ENCODE results near the gene CYREN. TPM values are rescaled to one million over a fixed set of nuclear protein-coding genes. Genes with fewer than 3 reads are reported as not detected.
A peak's percentile ranks its signal among the peaks of the same experiment; 100 is the strongest.

CYREN gene
- 33.3 TPM for total RNA-seq (ENCODE audit: unreplicated experiment)
- long read RNA-seq, transcript CYREN-202 (4 exons, 1,738 nt): major isoform, 6 of 17 reads
- long read RNA-seq, partial matches to known transcripts: 0 of 17 reads
- long read RNA-seq, other reads (novel, unspliced or antisense): 9 of 17 reads

DNA sequence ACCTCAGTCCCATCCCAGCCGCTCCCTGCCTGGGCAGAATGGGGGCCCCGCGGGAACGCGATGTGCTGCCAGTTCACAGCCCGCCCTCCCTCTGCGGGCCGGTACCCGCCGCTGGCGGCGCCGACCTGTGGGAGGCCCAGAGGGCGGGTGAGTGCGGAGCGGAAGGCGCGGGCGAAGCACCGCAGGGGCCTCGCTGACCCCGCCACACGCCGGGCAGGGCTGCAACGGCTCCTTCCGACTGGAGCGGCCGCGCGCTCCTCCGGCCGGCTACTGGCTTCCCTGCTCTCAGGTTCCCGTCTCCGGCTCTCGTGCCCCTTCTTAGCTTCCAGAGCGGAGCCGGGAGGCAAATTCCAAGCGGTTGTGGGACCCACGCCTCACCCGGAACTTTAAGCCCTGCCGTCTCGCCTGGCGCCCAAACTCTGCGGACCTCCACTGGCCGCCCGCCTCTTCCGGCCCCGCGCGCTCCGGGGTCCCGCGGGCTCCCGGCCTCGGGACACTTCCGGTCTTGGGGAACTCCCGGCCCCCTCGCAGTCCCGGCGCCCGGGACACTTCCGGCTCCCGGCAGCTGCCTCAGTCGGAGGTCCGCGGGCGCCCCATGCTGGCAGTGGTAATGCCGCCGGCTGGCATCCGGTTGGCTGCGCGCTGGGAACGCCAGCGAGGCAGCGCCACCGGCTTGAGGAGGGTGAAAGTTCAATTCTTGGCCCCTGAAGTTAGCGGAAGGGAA, at the start of gene CYREN:
TSS of gene CYREN (minus strand) at position 434 of the 724 bp plus-strand sequence. CDS start 1,785 bp downstream, outside the sequence.
- Mint-ChIP-seq H3K4me3 (ENCODE audit: unreplicated experiment) (peak within 1 kb of the TSS; percentile 93), H3K9me3 (ENCODE audit: unreplicated experiment) (peaks cover 8% of the 10 kb centered on the region), H3K27me3 (ENCODE audit: unreplicated experiment) (peaks cover 1% of the 10 kb centered on the region), H3K36me3 (ENCODE audit: unreplicated experiment) (no peaks in the 10 kb centered on the region), H3K4me1 (ENCODE audit: low read depth, unreplicated experiment) (peaks cover 9% of the 10 kb centered on the region), H3K27ac (ENCODE audit: unreplicated experiment) (peak within 1 kb of the TSS; percentile 73)
- TF ChIP-seq CTCF (IDR thresholded peaks at IDR 0.05; ENCODE audit: partially characterized antibody, unreplicated experiment): peak; percentile 27
- DNase-seq: peak; percentile 93

- no peak for TF ChIP-seq CTCF (IDR thresholded peaks at IDR 0.05; ENCODE audit: partially characterized antibody, unreplicated experiment)
- H3K9me3 Mint-ChIP-seq (ENCODE audit: unreplicated experiment): peaks cover 2% of the 10 kb centered on the region
- no peaks in the 10 kb centered on the region for H3K36me3 Mint-ChIP-seq (ENCODE audit: unreplicated experiment)
- no peak overlapping the region for H3K4me3 Mint-ChIP-seq (ENCODE audit: unreplicated experiment)
- DNase-seq: no peak
- no peak overlapping the region for H3K27ac Mint-ChIP-seq (ENCODE audit: unreplicated experiment)
- H3K27me3 Mint-ChIP-seq (ENCODE audit: unreplicated experiment): no peaks in the 10 kb centered on the region
- H3K4me1 Mint-ChIP-seq (ENCODE audit: low read depth, unreplicated experiment): peaks cover 1% of the 10 kb centered on the region
Measured at GRCh38 chr7:135217645-135218509, 47.4 kb upstream of the CYREN start.

- no peak overlapping the region for H3K4me3 Mint-ChIP-seq (ENCODE audit: unreplicated experiment)
- no peak overlapping the region for H3K27ac Mint-ChIP-seq (ENCODE audit: unreplicated experiment)
- DNase-seq: no peak
- no peaks in the 10 kb centered on the region for H3K36me3 Mint-ChIP-seq (ENCODE audit: unreplicated experiment)
- peaks cover 1% of the 10 kb centered on the region for H3K4me1 Mint-ChIP-seq (ENCODE audit: low read depth, unreplicated experiment)
- H3K9me3 Mint-ChIP-seq (ENCODE audit: unreplicated experiment): peaks cover 2% of the 10 kb centered on the region
- TF ChIP-seq CTCF (IDR thresholded peaks at IDR 0.05; ENCODE audit: partially characterized antibody, unreplicated experiment): no peak
- no peaks in the 10 kb centered on the region for H3K27me3 Mint-ChIP-seq (ENCODE audit: unreplicated experiment)
Measured at GRCh38 chr7:135215698-135216097, 45.2 kb upstream of the CYREN start.

DNA sequence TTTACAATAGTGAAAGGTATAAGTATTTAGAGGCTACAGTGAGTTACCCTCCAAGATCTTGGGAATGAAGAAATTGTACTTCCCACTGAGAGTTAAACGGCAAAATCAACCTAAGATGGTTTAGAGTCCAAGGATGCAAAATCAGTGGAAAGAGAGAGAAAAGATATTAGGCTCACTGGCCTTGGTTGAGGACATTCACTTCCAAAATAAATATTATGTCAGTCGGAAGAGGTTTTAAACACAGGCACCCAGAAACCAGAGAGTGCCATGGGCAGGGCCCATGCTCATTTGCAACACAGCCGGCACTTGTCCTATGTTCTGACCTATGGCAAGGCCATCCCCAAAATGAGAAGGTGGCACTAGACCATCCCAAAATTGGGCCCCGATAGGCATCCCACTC, 44.7 kb upstream of the CYREN start:
- TF ChIP-seq CTCF (IDR thresholded peaks at IDR 0.05; ENCODE audit: partially characterized antibody, unreplicated experiment): no peak
- Mint-ChIP-seq H3K4me3 (ENCODE audit: unreplicated experiment) (no peak overlapping the region), H3K27me3 (ENCODE audit: unreplicated experiment) (no peaks in the 10 kb centered on the region), H3K9me3 (ENCODE audit: unreplicated experiment) (no peaks in the 10 kb centered on the region), H3K36me3 (ENCODE audit: unreplicated experiment) (no peaks in the 10 kb centered on the region), H3K4me1 (ENCODE audit: low read depth, unreplicated experiment) (peaks cover 1% of the 10 kb centered on the region), H3K27ac (ENCODE audit: unreplicated experiment) (no peak overlapping the region)
- no peak for DNase-seq
